Measurements from ENCODE around the gene TSPEAR.

TSPEAR gene

GRCh38 chr21:44718571-44718970 is 7.2 kb upstream of the TSPEAR start:
- DNase-seq, result no peak

- DNase-seq, result no peak
Measured at GRCh38 chr21:44718093-44718492, 6.7 kb upstream of the TSPEAR start.

- no peak for DNase-seq
Measured at GRCh38 chr21:44716984-44717383, 5.6 kb upstream of the TSPEAR start.

GRCh38 chr21:44714905-44715304 is 3.5 kb upstream of the TSPEAR start:
- DNase-seq, result no peak

- no peak for DNase-seq
Measured at GRCh38 chr21:44713846-44714245, 2.5 kb upstream of the TSPEAR start.

- no peak for DNase-seq
Measured at GRCh38 chr21:44713130-44713529, 1.8 kb upstream of the TSPEAR start.

- no peak for DNase-seq
Measured at GRCh38 chr21:44712203-44713028, 1.0 kb upstream of the TSPEAR start.

- DNase-seq, result no peak
Measured at GRCh38 chr21:44710756-44711326, 531 bp downstream of the TSPEAR start.

GRCh38 chr21:44710294-44710665 is 1.1 kb downstream of the TSPEAR start:
- DNase-seq, result no peak

- DNase-seq, result peak; percentile 25
Measured at GRCh38 chr21:44709426-44710293, 1.7 kb downstream of the TSPEAR start.

GRCh38 chr21:44708866-44709425 is 2.4 kb downstream of the TSPEAR start:
- DNase-seq, result no peak

GRCh38 chr21:44708213-44708865 is 3.0 kb downstream of the TSPEAR start:
- DNase-seq, result no peak

GRCh38 chr21:44706706-44707581 is 4.4 kb downstream of the TSPEAR start:
- no peak for DNase-seq

- DNase-seq, result no peak
Measured at GRCh38 chr21:44706026-44706705, 5.2 kb downstream of the TSPEAR start.

- DNase-seq, result no peak
Measured at GRCh38 chr21:44704636-44705001, 6.8 kb downstream of the TSPEAR start.

- DNase-seq, result no peak
Measured at GRCh38 chr21:44703731-44704635, 7.4 kb downstream of the TSPEAR start.

- DNase-seq, result no peak
Measured at GRCh38 chr21:44702973-44703730, 8.2 kb downstream of the TSPEAR start.

- DNase-seq, result no peak
Measured at GRCh38 chr21:44702111-44702972, 9.0 kb downstream of the TSPEAR start.

All from CD4-positive, alpha-beta T cell treated with Interleukin-12 subunit alpha and Interleukin-12 subunit beta, for 1 hour (primary cell).